ENCODE data around the gene NCAM1.

GRCh38 chr11:113023228-113023627 is 62.0 kb downstream of the NCAM1 start:
- TF ChIP-seq, protein P1, sequence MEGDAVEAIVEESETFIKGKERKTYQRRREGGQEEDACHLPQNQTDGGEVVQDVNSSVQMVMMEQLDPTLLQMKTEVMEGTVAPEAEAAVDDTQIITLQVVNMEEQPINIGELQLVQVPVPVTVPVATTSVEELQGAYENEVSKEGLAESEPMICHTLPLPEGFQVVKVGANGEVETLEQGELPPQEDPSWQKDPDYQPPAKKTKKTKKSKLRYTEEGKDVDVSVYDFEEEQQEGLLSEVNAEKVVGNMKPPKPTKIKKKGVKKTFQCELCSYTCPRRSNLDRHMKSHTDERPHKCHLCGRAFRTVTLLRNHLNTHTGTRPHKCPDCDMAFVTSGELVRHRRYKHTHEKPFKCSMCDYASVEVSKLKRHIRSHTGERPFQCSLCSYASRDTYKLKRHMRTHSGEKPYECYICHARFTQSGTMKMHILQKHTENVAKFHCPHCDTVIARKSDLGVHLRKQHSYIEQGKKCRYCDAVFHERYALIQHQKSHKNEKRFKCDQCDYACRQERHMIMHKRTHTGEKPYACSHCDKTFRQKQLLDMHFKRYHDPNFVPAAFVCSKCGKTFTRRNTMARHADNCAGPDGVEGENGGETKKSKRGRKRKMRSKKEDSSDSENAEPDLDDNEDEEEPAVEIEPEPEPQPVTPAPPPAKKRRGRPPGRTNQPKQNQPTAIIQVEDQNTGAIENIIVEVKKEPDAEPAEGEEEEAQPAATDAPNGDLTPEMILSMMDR (IDR thresholded peaks at IDR 0.05; ENCODE audit: borderline replicate concordance, extremely low read depth, low read length, poor library complexity, severe bottlenecking): no peak
- no peak for TF ChIP-seq EZH2 (IDR thresholded peaks at IDR 0.05; ENCODE audit: borderline replicate concordance, low read depth, low read length, severe bottlenecking)
